Measurements from ENCODE around the gene NAALADL2.

The NAALADL2 gene

DNA sequence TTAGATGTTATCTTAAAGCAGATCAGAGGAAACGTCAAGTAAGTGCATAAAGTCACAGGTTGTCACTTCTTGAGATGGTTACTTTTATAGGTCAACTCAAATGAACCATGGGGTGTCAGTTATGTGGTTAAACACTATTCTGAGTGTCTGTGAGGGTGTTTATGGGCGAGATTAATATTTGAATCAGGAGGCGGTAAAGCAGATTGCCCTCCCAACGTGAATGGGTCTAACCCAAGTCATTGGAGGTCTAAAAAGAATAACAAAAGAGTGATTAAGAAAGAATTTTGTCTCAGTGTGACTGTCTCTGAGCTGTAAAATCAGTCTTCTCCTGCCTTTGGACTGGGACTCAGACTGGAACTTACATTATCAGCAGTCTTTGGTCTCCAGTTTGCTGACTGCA lies 977.5 kb downstream of the NAALADL2 start:
- TF ChIP-seq, protein P1, sequence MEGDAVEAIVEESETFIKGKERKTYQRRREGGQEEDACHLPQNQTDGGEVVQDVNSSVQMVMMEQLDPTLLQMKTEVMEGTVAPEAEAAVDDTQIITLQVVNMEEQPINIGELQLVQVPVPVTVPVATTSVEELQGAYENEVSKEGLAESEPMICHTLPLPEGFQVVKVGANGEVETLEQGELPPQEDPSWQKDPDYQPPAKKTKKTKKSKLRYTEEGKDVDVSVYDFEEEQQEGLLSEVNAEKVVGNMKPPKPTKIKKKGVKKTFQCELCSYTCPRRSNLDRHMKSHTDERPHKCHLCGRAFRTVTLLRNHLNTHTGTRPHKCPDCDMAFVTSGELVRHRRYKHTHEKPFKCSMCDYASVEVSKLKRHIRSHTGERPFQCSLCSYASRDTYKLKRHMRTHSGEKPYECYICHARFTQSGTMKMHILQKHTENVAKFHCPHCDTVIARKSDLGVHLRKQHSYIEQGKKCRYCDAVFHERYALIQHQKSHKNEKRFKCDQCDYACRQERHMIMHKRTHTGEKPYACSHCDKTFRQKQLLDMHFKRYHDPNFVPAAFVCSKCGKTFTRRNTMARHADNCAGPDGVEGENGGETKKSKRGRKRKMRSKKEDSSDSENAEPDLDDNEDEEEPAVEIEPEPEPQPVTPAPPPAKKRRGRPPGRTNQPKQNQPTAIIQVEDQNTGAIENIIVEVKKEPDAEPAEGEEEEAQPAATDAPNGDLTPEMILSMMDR (IDR thresholded peaks at IDR 0.05; ENCODE audit: control extremely low read depth, extremely low read depth, low read depth, missing control alignments), result no peak
- CTCF ChIA-PET, result no interaction called here
- POLR2A ChIA-PET, result no interaction called here
- DNase-seq (ENCODE audit: extremely low spot score), result no peak

GRCh38 chr3:175837962-175838361 lies 978.8 kb downstream of the NAALADL2 start:
- POLR2A ChIA-PET, result no interaction called here
- CTCF ChIA-PET, result no interaction called here
- TF ChIP-seq, protein P1 (IDR thresholded peaks at IDR 0.05; ENCODE audit: control extremely low read depth, extremely low read depth, low read depth, missing control alignments), result no peak
- DNase-seq (ENCODE audit: extremely low spot score), result no peak

DNA sequence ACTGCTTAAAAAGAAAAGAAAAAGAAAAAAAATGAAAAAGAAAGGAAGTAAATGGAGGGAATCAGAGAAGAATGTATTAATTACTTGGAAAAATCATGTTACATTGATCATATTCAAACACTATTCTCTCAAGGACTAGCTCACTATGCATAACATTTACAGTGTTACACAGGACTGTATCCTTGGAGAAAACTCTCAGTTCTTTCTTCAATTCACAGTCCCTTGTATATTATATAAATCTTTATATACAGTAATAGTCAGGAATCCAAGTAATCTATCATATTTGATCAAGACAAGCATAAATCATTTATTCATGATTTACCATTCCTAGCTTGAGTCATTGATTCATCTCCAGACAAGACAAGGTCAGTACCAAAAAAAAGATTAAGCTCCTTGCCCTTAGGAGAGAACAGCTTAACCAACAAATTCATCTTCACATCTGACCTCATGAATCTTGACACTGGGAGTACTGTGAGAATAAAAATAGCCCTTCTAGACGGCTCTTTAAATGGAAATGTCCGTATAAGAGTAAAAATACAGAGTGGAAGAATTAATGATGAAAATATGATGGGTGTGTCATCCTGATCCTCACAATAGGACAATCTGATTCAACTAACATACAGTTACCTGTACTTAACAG lies 980.4 kb downstream of the NAALADL2 start:
- ChIA-PET POLR2A (no interaction called here), CTCF (interaction anchor here (1.0 to 1.6 kb wide), 3 partner anchors 11 to 30 kb away, joined by 3 to 7 read pairs (median 3); no protein-coding TSS in a partner anchor)
- no peak for DNase-seq (ENCODE audit: extremely low spot score)
- TF ChIP-seq, protein P1 (IDR thresholded peaks at IDR 0.05; ENCODE audit: control extremely low read depth, extremely low read depth, low read depth, missing control alignments), result no peak

GRCh38 chr3:175851541-175851940 lies 992.4 kb downstream of the NAALADL2 start:
- CTCF ChIA-PET, result no interaction called here
- POLR2A ChIA-PET, result no interaction called here
- TF ChIP-seq, protein P1 (IDR thresholded peaks at IDR 0.05; ENCODE audit: control extremely low read depth, extremely low read depth, low read depth, missing control alignments), result no peak
- DNase-seq (ENCODE audit: extremely low spot score), result no peak

DNA sequence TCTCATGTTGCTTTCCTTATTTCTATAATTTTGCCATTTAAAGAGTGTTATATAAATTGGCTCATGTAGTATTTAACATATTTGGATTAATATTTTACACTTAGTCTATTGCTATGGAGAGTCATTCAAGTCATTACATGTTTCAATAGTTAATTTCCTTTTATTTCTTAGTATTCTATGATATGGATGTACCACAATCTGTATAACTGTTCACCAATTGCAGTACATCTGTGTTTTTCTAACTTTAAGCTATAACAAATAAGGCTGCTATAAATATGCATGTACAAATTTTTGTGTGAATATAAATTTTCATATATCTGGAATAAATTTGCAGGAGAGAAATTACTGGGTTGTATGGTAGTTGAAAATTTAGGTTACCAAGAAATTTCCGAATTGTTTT lies 993.4 kb downstream of the NAALADL2 start:
- ChIA-PET POLR2A (no interaction called here), CTCF (no interaction called here)
- DNase-seq (ENCODE audit: extremely low spot score), result no peak
- TF ChIP-seq, protein P1 (IDR thresholded peaks at IDR 0.05; ENCODE audit: control extremely low read depth, extremely low read depth, low read depth, missing control alignments), result no peak

DNA sequence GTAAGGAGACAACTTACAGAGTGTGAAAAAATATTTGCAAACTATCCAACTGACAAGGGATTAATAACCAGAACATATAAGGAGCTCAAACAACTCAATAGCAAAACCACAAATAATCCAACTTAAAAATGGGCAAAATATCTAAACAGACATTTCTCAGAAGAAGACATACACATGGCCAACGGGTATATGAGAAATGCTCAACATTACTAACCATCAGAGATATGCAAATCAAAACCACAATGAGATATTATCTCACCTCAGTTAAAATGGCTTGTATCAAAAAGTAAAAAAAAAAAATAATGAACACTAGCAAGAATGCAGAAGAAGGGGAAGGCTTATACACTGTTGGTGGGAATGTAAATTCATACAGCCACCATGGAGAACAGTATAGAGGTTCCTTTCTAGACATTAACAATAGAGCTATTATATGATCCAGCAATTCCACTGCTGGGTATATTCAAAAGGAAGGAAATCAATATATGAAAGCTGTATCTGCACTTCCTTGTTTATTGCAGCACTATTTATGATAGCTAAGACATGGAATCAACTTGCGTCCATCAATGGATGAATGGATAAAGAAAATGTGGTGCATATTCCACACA lies 998.6 kb downstream of the NAALADL2 start:
- ChIA-PET CTCF (no interaction called here), POLR2A (no interaction called here)
- TF ChIP-seq, protein P1 (IDR thresholded peaks at IDR 0.05; ENCODE audit: control extremely low read depth, extremely low read depth, low read depth, missing control alignments), result no peak
- no peak for DNase-seq (ENCODE audit: extremely low spot score)

All from GM10248 (cell line).